Measurements from ENCODE around the gene JAG1.

- TF ChIP-seq EZH2phosphoT487 (IDR thresholded peaks at IDR 0.05; ENCODE audit: low read depth) (no peak), CTCF (IDR thresholded peaks at IDR 0.05; ENCODE audit: low read depth, low read length) (no peak)
These were observed 28.6 kb downstream of the JAG1 start for GRCh38 chr20:10645205-10645570.
